ENCODE results near the gene SLC1A3.

The SLC1A3 gene

DNA sequence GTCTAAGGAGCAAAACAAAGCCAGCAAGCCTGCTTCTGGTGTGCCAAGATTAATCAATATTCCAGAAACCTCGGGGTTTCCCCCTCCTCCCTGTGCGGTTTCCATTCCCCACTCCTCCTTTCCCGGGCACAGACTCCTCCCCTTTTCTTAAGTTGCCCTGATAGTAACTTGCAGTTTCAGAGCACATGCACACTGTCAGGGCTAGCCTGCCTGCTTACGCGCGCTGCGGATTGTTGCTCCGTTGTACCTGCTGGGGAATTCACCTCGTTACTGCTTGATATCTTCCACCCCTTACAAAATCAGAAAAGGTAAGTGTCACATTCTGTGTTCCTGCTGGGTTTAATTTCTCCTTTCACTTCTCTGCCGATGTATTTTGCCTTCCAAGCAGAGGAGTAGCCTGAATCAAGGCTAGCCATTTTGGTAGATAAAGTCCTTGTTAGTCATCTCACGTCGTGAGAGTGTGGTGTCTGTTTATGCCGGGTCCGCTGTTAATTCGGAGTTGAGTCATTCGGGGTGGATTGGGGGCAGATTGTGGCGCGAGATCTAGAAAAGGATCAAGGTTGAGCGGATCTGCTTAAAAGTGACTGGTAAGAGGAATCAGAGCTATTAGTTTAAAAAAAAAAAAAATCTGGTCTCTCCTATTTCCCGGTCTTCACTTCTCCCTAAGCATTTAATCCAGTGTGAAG lies at the start of gene SLC1A3:
TSS of gene SLC1A3 (plus strand) at position 179 of the 686 bp plus-strand sequence. CDS start 1,818 bp downstream, outside the sequence.
- no peak for TF ChIP-seq TCF12 (IDR thresholded peaks at IDR 0.05; ENCODE audit: low read depth)
- TF ChIP-seq FOXM1 (IDR thresholded peaks at IDR 0.05; ENCODE audit: borderline replicate concordance, low read depth): no peak
- 0 out of 2 replicates have a peak, but pooled peaks have one; percentile 28 for TF ChIP-seq TEAD4 (IDR thresholded peaks at IDR 0.05)
- TF ChIP-seq TAF1 (IDR thresholded peaks at IDR 0.05; ENCODE audit: low read depth): 0 out of 2 replicates have a peak, but pooled peaks have one; percentile 21
- TF ChIP-seq, protein P1, sequence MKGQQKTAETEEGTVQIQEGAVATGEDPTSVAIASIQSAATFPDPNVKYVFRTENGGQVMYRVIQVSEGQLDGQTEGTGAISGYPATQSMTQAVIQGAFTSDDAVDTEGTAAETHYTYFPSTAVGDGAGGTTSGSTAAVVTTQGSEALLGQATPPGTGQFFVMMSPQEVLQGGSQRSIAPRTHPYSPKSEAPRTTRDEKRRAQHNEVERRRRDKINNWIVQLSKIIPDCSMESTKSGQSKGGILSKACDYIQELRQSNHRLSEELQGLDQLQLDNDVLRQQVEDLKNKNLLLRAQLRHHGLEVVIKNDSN (IDR thresholded peaks at IDR 0.05): peak; percentile 15; the same call in 1 of the 2 replicates
- TF ChIP-seq, protein P2, sequence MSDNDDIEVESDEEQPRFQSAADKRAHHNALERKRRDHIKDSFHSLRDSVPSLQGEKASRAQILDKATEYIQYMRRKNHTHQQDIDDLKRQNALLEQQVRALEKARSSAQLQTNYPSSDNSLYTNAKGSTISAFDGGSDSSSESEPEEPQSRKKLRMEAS (IDR thresholded peaks at IDR 0.05): peak; percentile 93

DNA sequence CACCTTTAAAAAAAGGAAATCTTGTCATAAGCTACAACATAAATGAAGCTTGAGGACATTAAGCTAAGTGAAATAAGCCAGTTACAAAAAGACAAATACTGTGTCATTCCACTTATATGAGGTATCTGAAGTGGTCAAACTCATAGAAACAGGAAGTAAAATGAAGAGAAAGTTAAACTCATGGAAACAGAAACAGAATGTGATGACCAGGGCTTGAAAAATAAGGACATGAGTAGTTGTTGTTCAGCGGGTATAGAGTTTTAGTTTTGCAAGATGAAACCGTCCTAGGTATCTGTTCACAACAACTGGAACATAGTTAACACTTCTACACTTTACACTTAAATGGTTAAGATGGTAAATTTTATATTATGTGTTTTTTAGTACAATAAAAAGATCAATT lies 47.8 kb upstream of the SLC1A3 start:
- TF ChIP-seq, protein P3, sequence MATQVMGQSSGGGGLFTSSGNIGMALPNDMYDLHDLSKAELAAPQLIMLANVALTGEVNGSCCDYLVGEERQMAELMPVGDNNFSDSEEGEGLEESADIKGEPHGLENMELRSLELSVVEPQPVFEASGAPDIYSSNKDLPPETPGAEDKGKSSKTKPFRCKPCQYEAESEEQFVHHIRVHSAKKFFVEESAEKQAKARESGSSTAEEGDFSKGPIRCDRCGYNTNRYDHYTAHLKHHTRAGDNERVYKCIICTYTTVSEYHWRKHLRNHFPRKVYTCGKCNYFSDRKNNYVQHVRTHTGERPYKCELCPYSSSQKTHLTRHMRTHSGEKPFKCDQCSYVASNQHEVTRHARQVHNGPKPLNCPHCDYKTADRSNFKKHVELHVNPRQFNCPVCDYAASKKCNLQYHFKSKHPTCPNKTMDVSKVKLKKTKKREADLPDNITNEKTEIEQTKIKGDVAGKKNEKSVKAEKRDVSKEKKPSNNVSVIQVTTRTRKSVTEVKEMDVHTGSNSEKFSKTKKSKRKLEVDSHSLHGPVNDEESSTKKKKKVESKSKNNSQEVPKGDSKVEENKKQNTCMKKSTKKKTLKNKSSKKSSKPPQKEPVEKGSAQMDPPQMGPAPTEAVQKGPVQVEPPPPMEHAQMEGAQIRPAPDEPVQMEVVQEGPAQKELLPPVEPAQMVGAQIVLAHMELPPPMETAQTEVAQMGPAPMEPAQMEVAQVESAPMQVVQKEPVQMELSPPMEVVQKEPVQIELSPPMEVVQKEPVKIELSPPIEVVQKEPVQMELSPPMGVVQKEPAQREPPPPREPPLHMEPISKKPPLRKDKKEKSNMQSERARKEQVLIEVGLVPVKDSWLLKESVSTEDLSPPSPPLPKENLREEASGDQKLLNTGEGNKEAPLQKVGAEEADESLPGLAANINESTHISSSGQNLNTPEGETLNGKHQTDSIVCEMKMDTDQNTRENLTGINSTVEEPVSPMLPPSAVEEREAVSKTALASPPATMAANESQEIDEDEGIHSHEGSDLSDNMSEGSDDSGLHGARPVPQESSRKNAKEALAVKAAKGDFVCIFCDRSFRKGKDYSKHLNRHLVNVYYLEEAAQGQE (IDR thresholded peaks at IDR 0.05; ENCODE audit: low read depth): no peak
- TF ChIP-seq TEAD4 (IDR thresholded peaks at IDR 0.05) (no peak), CREB1 (IDR thresholded peaks at IDR 0.05; ENCODE audit: low read depth) (no peak), TAF1 (IDR thresholded peaks at IDR 0.05; ENCODE audit: low read depth) (no peak), TCF12 (IDR thresholded peaks at IDR 0.05; ENCODE audit: low read depth) (no peak)
- TF ChIP-seq, protein P2 (IDR thresholded peaks at IDR 0.05): no peak

DNA sequence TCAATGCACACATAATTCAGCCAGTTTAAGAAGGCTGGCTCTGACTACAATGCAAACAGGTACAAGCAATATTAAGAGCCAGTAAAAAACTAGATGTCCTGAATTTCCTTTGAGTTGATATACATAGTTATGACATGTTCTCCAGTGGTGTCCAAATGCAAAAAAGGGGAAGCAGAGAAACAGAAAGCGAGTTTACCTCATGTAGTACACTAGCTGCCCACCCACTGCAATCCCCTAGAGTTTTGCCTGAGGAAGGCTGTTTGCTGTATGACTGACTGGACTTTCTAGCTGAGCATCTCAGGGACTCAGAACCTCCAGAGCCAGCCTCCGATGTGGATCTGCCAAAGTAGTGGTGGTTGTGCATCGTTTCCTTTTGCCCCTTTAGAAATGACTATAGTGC lies 44.8 kb upstream of the SLC1A3 start:
- TF ChIP-seq TAF1 (IDR thresholded peaks at IDR 0.05; ENCODE audit: low read depth): no peak
- TF ChIP-seq TEAD4 (IDR thresholded peaks at IDR 0.05): no peak
- no peak for TF ChIP-seq ZBTB7A (IDR thresholded peaks at IDR 0.05; ENCODE audit: low read depth)
- no peak for TF ChIP-seq EGR1 (IDR thresholded peaks at IDR 0.05)
- TF ChIP-seq NFIC (IDR thresholded peaks at IDR 0.05): no peak
- TF ChIP-seq TCF12 (IDR thresholded peaks at IDR 0.05; ENCODE audit: low read depth): no peak
- TF ChIP-seq CEBPB (IDR thresholded peaks at IDR 0.05): no peak
- TF ChIP-seq, protein P1 (IDR thresholded peaks at IDR 0.05): no peak
- TF ChIP-seq YY1 (IDR thresholded peaks at IDR 0.05; ENCODE audit: low read depth): no peak
- TF ChIP-seq FOXM1 (IDR thresholded peaks at IDR 0.05; ENCODE audit: borderline replicate concordance, low read depth): no peak
- TF ChIP-seq, protein P2 (IDR thresholded peaks at IDR 0.05): no peak
- TF ChIP-seq, protein P3 (IDR thresholded peaks at IDR 0.05; ENCODE audit: low read depth): no peak
- TF ChIP-seq EP300 (IDR thresholded peaks at IDR 0.05; ENCODE audit: borderline replicate concordance): no peak
- no peak for TF ChIP-seq RAD21 (IDR thresholded peaks at IDR 0.05; ENCODE audit: low read depth)
- no peak for TF ChIP-seq CREB1 (IDR thresholded peaks at IDR 0.05; ENCODE audit: low read depth)

DNA sequence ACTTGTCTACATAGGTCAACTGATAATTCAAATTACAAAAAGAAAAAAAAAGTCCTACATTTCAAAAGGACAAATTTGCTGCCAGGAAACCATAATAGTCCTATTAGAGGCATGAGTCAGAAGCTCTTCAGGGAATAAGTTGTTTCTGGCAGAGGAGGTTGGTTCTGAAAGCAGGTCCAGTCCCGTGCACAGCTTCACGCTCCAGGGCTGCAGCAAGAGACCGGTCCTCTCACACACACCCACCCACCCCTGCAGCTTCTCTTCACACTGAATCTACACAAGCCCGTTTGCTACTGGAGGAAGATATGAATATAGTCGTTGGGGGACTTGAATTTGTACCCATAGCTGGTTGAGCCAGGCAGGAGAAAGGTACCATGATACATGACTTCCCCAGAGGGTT lies 36.9 kb upstream of the SLC1A3 start:
- TF ChIP-seq, protein P2 (IDR thresholded peaks at IDR 0.05): no peak
- TF ChIP-seq NFIC (IDR thresholded peaks at IDR 0.05) (no peak), ZBTB7A (IDR thresholded peaks at IDR 0.05; ENCODE audit: low read depth) (no peak), RAD21 (IDR thresholded peaks at IDR 0.05; ENCODE audit: low read depth) (no peak), FOXM1 (IDR thresholded peaks at IDR 0.05; ENCODE audit: borderline replicate concordance, low read depth) (no peak), TEAD4 (IDR thresholded peaks at IDR 0.05) (no peak), TCF12 (IDR thresholded peaks at IDR 0.05; ENCODE audit: low read depth) (no peak), TAF1 (IDR thresholded peaks at IDR 0.05; ENCODE audit: low read depth) (no peak), EGR1 (IDR thresholded peaks at IDR 0.05) (no peak), CEBPB (IDR thresholded peaks at IDR 0.05) (no peak), YY1 (IDR thresholded peaks at IDR 0.05; ENCODE audit: low read depth) (no peak), EP300 (IDR thresholded peaks at IDR 0.05; ENCODE audit: borderline replicate concordance) (no peak), CREB1 (IDR thresholded peaks at IDR 0.05; ENCODE audit: low read depth) (no peak)
- TF ChIP-seq, protein P3 (IDR thresholded peaks at IDR 0.05; ENCODE audit: low read depth): no peak
- TF ChIP-seq, protein P1 (IDR thresholded peaks at IDR 0.05): no peak
